Femur (tissue), 1 donor: Measurements from ENCODE around the gene KCTD3.
A peak's percentile ranks its signal among the peaks of the same experiment; 100 is the strongest.

Experiments used
- DNase-seq: peaks from one replicate; pipeline ENCODE4 v3.0.0-alpha.2; 2017

The KCTD3 gene

DNA sequence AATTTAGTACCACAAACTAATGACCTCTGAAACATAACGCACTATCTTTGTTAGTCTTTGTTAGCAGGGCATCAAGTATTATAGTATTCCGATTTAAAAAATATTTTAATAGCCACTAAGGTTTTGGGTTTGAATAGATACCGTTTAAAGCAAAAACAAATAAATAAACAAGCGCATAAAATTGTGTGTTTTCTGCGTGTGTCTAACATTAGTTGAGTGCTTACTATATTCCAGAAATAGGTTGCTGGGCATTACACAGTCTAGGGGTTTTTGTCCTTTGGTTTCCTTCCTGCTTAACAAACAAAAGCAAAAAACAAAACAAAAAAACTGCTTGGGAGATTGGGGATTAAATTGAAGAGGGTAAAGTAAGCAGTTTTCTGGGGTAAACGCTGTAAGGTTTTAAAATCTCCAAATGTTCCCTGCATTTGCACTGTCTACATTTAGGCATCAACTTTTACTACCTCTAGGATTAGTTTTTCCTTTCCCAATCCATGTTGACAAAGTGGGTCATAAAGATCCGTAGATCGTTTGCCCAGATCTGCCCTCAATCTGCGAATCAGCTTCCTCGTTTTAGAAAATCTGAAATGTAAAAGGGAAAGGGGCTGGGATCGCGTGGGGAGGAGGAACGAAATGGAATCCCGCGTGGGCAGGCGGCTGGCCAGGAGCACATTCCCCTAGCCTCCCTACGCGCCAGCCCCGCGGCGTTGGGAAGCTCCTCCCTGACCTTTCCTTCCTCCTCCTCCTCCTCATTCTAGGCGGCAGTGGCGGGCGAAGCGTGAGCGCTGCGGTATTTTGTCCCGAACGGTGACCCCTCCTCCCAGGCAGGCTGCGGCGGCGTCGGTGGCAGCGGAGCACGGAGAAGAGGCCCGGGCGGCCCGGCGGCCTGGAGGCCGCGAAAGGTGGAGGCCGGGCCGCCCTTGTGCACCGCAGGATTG, at the start of gene KCTD3:
TSS of gene KCTD3 (plus strand) at position 749 of the 935 bp plus-strand sequence. CDS start 382 bp downstream, outside the sequence.
- DNase-seq, result peak; percentile 87

GRCh38 chr1:215517441-215517891, 49.6 kb upstream of the KCTD3 start:
- DNase-seq, result no peak

DNA sequence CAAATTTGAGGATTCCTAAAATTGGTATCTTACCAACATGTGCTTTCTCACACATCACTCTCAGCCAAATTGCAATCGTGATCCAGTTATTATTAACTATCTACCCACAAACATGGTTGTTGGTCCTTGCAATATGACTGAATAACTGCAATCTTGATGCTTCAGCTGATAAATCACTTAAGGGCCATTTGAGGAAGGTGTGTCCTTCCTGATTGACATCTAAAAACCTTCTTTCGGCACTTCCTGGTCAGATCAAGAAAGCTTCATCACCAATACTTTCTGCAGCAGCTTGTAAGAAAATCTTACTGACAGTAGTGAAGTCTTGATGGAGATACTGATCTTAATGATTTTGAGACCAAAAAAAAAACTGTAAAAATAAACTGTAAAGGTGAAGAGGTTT, 48.5 kb upstream of the KCTD3 start:
- no peak for DNase-seq

GRCh38 chr1:215521279-215521678, 45.8 kb upstream of the KCTD3 start:
- DNase-seq, result no peak

GRCh38 chr1:215523128-215523861, 43.8 kb upstream of the KCTD3 start:
- DNase-seq, result no peak

- no peak for DNase-seq
Observed at GRCh38 chr1:215523906-215524305, 43.2 kb upstream of the KCTD3 start.

DNA sequence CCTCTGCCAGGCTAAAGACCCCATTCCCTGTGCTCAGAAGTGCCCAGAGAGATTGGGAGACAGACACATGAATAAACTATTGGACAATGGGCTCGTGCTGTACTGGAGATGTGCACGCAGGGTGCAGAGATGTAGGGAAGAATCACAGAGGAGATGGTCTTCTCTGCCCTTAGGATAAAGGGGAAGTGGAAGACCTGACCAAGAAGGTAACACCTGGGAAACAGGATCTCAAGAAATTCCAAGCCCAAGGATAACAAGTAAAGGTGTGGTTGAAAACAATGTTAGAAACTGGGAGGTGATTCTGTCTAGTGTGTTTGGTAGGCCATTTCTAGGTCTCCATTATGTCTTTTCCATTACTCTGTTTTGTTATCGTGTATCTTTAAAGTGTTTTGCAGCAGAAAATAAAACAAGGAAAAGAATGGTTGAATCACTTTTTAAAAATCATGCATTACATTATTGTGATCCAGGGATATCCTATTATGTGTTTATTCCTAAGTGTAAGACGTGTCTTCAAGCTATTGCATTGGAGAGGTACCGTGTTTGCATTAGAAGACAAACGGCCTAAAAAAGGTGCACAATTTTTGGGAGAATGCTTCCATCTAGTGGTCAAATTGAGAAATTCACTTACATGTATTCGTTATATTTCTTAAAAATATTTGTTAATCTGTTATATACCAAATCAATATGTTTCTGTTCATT, 40.8 kb upstream of the KCTD3 start:
- DNase-seq, result no peak

DNA sequence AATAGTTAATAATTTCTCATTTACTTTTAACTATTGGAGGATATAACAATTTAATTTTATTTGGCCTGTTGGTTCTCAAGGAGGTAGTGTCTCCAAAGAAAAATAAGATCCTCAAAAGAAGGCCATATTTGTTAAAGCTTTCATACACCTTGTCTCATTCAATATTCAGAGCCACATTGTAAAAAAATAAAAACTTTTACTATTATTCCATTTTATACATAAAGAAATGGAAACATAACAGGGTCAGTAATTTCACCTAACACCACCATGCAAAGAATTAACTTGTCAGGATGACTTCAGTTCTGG, 40.3 kb upstream of the KCTD3 start:
- no peak for DNase-seq

GRCh38 chr1:215529111-215529510, 38.0 kb upstream of the KCTD3 start:
- no peak for DNase-seq

- DNase-seq, result no peak
Observed at GRCh38 chr1:215529571-215529970, 37.5 kb upstream of the KCTD3 start.

DNA sequence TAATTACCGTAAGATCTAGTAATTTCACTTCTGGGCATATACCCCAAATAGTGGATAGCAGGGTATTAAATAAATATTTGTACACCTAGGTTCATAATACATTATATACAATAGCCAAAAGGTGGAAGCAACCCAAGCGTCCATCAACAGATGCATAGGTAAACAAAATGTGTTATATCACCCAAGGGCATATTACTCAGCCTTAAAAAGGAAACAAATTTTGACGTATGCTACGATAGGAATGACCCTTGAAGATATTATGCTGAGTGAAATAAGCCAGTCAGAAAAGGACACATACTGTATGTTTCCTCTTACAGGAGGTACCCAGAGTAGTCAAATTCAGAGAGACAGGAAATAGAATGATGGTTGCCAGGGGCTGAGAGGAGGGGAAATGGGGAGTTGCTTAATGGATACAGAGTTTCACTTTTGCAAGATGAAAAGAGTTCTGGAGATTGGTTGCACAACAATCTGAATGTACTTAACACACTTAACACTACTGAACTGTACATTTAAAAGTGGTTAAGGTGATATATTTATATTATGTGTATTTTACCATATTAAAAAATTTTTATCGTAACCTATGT, 36.6 kb upstream of the KCTD3 start:
- DNase-seq, result no peak

DNA sequence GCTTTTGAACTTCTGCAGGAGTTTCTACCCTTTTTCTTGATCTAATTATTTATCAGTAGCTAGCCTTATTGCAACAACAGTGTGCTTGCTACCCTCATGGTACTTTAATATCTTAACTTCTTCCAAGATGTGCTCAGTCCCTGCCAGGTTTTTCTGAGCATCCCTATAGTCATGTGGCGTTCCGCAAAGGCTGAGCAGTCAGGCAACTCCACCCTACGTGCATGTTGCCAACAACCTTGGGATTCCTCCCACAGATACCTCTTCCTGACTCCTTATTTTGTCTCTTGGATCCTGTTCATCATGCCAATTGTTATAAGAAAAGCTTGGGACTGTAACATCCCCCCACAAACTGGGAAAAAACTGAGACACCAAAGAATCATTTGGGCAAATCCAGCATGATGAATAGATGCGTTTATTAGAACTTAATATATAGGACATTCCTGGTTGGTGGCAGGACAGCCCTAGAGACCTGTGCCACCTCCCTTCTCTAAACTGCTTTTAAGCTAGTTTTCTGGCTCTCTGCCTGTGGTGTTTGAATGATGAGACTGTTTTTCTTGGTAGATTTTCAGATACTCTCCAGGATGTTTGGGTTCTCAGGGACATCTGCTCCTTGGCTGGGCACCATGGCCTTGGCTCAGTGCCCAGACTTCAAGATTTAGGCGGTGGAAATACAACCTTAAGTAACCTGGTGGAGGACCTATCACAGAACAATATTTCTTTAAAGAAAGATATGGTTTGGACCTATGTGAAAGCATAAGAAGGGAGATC, 27.1 kb upstream of the KCTD3 start:
- no peak for DNase-seq

DNA sequence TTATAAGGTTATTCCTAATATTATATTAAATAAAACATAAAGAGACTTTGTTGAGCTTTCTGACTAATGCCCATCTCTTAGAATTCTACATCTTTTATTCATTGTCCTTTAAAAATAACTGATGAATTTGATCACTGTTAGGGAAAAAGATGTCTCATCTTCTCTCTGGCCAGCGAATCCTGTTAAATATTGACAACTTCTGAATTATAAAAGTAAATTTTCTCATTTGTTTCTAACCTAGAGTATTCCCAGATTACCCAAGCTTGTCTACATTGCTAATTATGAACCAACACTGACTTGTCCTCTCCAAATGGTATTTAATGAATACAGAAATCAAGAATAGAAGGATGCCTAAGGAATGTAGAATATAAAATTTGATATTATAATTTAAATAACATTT, 24.8 kb upstream of the KCTD3 start:
- no peak for DNase-seq

DNA sequence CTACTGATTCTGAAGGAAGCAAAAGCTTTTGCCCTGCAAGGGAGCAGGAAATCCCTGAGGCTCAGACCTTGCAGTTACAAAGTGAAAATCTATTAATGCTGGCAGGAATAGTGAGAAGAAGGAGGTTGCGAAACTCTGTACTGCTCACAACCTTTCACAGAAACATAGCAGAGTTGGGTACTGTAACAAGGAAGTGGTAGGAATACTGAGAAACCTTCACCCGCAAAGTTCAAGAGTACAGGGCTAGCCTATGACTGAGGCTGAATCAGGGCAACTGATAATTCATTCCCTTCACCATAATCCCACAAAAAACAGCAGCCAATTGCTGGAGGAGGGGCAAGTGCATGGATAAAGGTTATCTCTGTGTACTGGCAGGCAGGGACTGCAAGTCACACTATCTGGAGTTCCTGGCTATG, 23.9 kb upstream of the KCTD3 start:
- no peak for DNase-seq

DNA sequence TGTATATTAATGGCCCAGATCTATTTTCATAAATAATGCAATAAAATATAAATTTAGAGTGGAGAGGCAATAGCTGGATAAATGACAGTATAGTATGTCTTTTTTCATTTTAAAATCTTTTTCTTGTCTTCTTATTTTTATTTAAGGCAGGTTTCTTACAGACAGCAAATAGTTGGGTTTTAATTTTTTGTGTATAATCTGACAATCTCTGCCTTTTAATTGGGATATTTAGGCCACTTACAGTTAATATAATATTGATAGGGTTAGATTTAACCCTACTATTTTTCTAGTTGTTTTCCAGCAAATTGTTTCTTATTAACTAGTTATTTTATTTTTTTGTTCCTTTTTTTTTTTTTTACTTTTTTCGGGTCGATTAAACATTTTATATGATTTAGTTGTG, 23.3 kb upstream of the KCTD3 start:
- DNase-seq, result no peak

DNA sequence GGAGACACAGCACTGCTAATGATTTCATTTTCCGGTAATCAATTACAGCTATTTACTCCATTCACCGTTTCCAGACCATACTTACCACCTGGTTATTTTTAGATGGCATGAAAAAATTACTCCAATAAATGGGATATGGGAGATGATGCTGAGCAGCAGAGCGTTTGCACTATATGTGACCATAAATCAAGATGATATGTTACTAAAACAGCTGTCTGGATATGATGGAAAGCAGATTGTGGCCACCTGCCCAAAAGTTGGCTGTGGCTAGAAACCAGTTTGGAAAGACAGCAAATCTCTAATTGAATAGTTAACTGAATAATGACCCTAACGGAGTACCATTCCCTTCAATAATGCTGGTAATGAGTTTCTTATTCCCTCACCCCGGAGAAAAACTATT, 22.5 kb upstream of the KCTD3 start:
- DNase-seq, result no peak

- DNase-seq, result no peak
Observed at GRCh38 chr1:215545096-215545495, 22.0 kb upstream of the KCTD3 start.

- DNase-seq, result no peak
Observed at GRCh38 chr1:215547011-215547410, 20.1 kb upstream of the KCTD3 start.

DNA sequence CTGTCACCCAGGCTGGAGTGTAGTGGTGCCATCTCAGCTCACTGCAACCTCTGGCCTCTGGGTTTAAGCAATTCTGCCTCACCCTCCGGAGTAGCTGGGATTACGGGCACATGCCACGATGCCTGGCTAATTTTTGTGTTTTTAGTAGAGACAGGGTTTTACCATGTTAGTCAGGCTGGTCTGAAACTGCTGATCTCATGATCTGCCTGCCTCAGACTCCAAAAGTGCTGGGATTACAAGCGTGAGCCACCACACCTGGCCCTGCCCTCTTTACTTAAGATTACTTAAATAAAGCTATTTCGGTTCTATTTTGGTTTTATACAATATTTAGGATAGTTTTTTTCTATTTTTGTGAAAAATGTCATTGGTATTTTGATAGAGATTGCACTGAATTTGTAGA, 15.3 kb upstream of the KCTD3 start:
- DNase-seq, result no peak

DNA sequence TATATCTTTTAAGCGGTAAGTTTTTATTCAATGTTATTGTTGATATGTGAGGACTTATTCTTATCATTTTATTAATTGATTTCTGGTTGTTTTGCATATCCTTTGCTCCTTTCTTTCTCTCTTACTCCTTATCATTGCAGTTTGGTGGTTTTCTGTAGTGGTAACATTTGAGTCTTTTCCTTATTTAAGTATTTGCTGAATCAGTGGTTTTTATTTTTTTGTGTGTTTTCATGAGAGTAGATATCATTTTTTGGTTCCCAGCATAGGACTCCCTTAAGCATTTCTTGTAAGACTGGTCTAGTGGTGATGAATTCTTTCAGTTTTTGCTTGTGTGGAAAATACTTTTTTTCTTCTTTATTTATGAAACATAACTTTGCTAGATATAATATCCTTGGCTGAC, 12.2 kb upstream of the KCTD3 start:
- DNase-seq, result no peak

DNA sequence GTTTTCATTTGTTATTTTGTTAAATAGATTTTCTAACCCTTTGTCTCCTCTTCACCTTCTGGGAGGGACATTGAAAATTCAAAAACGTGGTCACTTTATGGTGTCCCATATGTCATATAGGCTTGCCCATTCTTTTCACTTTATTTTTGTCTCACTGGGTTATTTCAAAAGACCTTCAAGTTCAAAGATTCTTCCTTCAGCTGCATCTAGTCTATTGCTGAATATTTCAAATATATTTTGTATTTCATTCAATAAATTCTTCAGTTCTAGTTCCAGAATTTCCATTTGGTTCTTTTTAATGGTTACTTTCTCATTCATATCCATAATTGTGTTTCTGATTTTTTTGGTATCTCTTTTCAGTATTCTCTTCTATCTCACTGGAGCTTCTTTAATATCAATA, 11.6 kb upstream of the KCTD3 start:
- DNase-seq, result no peak

DNA sequence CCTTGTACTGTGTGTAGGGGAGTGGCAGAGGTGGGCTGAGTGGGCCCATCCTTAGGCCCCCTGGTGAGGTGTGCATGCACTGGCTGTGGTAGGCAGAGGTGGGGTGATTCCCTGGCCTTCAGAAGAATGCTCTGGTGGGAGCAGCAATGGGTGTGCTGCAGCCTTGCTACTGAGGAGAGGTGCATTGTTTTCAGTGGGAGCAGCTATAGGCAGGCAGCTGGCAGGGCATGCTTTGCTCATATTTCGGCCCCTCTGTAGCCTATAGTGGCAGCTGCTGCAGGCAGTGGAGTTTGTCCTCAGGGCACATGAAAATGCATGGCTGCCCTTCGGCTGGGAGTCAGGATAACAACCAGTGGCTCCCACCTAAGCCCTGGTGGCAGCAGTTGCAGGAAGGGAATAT, 10.1 kb upstream of the KCTD3 start:
- DNase-seq, result no peak
